Iris pigment epithelial cell (primary cell): Measurements from ENCODE around the gene NEMP1.
A peak's percentile ranks its signal among the peaks of the same experiment; 100 is the strongest.
"Not testable (repeated sequence)": the region's sequence is repeated elsewhere in the genome, so short reads cannot be mapped to it uniquely, and the experiment has no call there.

ENCODE experiments used
- DNase-seq: peaks from one replicate; pipeline ENCODE4 v3.0.0-alpha.2; 2011; ENCODE audit warnings: low read depth

The NEMP1 gene

GRCh38 chr12:57057067-57057751, 21.4 kb downstream of the NEMP1 start:
- no peak for DNase-seq

DNA sequence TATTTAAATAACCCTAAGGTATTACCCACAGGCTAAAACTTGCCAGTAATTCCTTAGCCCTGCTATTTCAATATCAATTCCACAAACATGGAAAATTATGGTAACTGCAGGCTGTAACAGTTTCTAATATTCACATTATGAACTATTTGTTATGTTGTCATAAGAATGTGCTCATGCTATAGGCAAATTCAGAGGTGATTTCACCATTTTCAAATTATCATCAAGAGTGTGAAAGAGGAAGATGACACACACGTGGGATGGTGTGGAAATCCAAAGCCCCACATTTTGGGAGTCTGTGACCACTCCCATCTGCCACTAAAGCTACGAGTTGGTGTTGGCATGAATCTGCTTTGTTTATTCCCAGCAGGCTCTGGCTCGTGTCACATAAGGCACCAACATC, 22.8 kb downstream of the NEMP1 start:
- DNase-seq = no peak

DNA sequence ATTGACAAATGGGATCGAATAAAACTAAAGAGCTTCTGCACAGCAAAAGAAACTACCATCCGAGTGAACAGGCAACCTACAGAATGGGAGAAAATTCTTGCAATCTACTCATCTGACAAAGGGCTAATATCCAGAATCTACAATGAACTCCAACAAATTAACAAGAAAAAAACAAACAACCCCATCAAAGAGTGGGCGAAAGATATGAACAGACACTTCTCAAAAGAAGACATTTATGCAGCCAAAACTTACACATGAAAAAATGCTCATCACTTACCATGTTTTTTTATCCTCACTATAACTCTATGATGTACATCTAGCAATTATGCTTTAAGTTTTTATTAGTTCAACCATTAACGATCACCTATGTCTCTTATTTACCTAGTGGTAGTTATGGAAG, 24.7 kb downstream of the NEMP1 start:
- not testable (repeated sequence) for DNase-seq

- DNase-seq = not testable (repeated sequence)
Measured at GRCh38 chr12:57053146-57053545, 25.4 kb downstream of the NEMP1 start.

DNA sequence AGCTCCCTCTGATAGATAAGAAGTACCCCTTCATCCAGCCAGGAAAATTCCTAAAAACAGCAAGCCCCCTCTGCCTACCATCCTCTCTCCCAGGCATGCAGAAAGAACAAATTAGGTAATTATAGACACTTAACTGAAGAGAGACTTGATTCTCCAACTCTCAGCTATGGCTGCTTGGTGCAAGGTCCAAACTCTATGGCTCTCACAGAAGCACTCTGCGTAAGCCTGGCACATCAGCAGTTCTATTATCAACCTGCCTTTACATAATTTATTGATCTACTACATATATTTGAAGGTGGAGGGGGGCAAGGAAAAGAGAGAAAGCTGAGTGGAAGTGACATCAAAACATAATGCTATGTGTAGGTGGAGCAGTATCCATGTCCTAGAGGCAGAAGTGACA, 27.6 kb downstream of the NEMP1 start:
- DNase-seq = no peak

GRCh38 chr12:57049890-57050289, 28.7 kb downstream of the NEMP1 start, which contains the start of gene MYO1A:
MYO1A (minus strand) TSS chr12:57050129; CDS start chr12:57048323, 1,806 bp downstream.
- DNase-seq = peak; percentile 11

DNA sequence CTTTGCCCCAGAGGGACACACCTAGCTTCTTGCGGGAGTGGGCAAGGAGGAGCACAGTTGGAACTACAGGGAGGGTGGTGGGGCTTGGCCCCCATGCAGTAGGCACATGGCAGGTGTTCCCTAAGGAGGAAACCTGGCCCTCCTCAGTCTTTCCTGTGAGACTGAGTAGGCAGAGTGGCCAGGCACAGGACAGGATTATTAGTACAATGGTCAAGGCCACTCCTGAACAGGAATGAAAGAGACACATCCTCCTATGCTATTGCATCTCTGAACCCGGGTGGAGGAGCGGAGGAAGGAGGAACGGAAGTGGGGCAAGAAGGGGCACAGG, 29.5 kb downstream of the NEMP1 start:
- no peak for DNase-seq

GRCh38 chr12:57048423-57049118, 30.0 kb downstream of the NEMP1 start:
- no peak for DNase-seq

DNA sequence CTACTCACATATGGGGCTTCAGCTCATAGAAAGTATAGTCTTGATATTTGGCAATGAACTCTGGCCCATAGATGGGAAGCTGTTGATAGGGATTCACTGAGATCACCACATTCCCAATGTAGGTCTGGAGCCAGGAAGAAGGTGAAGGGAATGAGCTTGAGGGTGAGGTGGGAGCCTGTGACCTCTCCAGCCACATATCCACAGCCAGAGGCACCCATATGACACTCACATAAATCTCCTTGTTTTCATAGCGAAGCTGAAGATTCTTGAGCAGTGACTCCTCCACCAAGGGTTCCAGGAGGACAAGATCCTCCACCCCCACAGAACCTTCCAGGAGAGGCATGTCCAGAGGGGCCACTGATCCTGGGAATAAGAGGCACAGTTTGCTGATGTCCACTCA, 30.6 kb downstream of the NEMP1 start:
- DNase-seq = no peak

DNA sequence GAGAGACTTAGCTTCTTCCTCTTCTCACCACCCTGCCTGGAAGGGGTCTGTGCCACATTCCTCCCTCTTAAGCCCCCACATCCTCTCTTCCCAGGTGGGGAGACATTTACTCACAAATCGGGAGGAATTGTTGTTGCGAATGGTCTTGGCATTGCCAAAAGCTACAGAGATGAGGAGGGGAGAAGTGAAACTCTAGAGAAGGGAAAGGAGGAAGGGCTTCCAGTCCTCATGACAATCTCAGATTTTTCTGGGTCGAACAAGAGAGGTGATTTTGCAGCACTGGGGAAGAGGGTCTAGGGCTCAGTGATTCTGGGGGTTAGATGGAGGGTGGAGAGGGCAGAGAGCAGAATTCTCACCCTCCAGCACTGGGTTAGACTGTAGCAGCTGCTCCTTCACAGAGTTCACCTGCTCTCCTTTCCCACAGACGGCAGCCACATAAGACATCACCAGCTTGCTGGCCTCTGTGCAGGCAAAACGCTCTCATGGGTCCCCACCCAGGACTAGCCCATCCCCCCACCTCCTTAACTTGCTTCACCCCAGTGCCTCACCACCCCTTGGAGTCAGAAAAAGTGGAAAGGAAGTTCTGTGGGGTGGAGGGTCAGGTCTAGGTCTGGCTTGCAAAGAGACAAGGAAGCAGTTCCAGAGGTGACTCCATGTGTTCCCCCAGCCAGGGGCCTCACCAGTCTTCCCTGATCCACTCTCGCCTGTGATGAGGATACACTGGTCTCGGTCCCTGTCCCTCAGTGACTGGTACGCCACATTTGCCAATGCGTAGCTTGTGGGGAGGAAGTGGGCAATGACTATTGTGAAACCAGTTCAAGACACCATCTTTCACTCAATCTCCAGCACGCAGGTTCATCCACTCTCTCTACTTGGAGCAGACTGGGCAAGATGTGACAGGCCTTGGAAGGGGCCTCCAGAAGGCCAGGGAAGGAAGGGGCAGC, 31.4 kb downstream of the NEMP1 start:
- no peak for DNase-seq

- no peak for DNase-seq
Measured at GRCh38 chr12:57046086-57046791, 32.4 kb downstream of the NEMP1 start.

DNA sequence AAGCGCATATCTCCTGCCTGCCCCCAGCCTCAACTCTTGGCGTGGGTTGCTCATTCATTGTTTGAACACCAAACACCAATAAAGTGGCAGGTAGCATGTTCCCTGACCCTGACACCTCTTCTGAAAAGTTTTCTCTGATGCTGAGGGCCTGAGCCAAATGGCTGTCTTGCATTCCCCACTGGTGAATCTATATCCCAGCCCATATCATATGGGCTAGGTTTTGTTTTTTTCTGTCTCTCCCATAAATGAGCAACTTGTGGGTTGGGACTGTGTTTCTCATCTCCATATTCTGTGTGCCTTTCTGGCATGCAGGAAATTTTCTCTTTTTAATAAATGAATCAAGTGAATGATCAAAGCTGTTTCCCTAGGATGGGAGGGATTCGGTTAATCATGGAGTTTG, 33.7 kb downstream of the NEMP1 start:
- DNase-seq = no peak

DNA sequence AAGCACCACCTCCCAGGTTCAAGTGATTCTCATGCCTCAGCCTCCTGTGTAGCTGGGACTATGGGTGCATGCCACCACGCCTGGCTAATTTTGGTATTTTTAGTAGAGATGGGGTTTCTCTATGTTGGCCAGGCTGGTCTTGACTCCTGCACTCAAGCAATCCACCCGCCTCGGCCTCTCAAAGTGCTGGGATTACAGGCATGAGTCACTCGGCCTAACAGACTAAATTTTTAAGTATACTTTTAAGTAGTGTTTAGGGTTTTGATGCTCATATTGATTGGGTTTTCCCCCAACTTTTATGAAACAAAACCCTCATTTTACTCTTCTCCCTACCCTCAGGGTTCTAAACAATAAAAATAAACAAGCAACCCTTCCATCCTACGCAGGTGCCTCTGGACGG, 34.1 kb downstream of the NEMP1 start:
- no peak for DNase-seq

DNA sequence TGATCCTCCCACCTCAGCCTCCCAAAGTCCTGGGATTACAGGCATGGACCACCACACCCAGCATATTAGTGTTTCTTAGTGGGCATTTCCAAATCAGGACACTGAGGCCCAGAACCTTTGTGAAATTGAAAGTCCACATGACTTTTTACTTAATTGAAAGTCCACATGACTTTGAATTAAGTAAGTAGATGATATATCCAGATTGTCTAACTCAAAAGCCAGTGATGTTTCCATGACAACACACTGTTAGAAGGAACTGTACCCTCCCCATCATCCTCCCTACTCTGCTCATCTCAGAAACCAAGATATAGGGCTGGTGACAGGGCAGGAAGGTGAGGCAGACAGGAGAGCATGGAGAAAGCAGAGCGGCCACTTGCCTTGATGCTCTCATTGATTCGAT, 35.9 kb downstream of the NEMP1 start:
- no peak for DNase-seq

DNA sequence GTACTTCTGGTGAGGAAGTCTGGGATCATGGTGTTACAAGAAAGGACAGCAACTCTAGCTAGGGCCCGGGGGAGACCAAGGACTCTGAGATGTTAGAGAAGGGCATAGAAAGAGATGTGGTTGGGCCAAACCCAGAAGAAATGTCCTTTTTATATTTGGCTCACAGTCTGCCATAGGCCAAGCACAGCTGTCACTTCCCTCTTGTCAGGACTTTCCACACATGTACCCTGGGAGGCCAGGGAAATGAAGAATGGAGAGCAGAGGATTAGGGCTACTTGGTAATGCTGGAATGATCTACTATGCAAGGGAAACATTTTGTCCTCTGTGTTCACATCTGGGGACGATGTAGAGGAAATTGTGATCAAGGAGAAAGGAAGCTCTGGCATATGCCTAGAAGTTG, 37.8 kb downstream of the NEMP1 start:
- no peak for DNase-seq

DNA sequence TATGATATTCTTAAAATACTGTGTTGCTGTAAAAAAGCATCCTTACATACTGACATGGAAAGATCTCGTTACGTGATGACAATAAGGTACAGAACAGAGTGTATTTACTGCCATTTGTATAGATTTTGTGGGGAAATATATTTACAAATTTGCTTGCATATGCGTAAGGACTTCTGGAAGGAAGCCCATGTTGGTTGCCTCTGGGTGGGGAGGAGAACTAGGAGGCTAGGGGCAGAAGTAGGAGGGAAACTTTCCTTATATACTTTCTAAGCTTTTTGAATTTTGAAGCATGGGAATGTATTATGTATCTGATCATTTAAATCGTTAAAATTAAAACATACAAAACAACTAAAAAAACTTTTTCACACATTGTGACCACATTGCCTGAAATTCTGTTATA, 38.4 kb downstream of the NEMP1 start:
- no peak for DNase-seq

GRCh38 chr12:57039016-57039798, 39.4 kb downstream of the NEMP1 start:
- no peak for DNase-seq

DNA sequence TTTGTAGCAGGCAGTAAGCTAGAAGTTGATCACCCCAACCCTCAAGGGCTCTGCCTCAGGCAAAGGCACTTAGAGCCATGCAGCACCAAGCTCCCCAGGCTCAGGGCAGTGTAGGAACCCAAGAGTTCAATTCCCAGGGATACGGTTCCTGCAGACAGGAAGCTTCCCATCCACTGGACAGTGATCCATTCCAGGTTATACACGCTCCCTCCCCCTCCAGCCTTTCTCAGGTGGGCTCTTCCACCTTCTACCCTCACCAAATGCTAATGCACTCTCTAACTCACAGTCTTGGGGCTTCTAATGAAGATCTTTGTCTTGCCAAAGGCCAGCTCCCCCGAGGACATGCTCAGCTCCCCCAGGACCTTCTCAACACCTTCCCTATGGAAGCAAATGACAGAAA, 41.3 kb downstream of the NEMP1 start:
- no peak for DNase-seq

- no peak for DNase-seq
Measured at GRCh38 chr12:57033431-57033830, 45.2 kb downstream of the NEMP1 start.

DNA sequence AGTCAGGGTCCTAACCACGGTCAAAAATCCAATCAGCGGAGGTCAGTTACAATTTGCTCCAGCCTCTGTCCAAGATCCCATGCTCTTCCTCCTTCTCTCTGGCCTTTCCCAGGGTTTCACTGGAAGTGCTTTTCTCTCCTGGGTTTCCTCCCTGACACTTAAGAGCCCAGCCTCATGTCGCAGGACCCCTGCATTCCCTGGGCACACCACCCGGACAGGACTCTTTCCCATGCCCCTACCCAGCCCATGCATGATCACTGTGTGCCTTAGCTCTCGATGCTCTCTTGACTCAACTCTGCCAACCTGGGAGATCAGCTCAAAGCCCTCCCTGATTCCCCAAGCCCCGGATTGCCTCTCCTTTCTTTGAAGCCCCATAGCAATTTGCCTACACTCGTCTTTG, 46.8 kb downstream of the NEMP1 start:
- DNase-seq = no peak

- no peak for DNase-seq
Measured at GRCh38 chr12:57031138-57031725, 47.4 kb downstream of the NEMP1 start.
